ENCODE data around the gene ANKRD13B. TPM values are rescaled to one million over a fixed set of nuclear protein-coding genes. Genes with fewer than 3 reads are reported as not detected.

ANKRD13B gene
- total RNA-seq (2021; fragmentation: NEBNext Ultra II Directional; extraction: Animal tissue kit (Norgen Biotek cat#: 25700)): 1 to 10 TPM; 1.9 to 4.3 (median 3.0) TPM
- long read RNA-seq, partial matches to known transcripts: 0 of 1 reads
- long read RNA-seq, other reads (novel, unspliced or antisense): 1 of 1 reads

DNA sequence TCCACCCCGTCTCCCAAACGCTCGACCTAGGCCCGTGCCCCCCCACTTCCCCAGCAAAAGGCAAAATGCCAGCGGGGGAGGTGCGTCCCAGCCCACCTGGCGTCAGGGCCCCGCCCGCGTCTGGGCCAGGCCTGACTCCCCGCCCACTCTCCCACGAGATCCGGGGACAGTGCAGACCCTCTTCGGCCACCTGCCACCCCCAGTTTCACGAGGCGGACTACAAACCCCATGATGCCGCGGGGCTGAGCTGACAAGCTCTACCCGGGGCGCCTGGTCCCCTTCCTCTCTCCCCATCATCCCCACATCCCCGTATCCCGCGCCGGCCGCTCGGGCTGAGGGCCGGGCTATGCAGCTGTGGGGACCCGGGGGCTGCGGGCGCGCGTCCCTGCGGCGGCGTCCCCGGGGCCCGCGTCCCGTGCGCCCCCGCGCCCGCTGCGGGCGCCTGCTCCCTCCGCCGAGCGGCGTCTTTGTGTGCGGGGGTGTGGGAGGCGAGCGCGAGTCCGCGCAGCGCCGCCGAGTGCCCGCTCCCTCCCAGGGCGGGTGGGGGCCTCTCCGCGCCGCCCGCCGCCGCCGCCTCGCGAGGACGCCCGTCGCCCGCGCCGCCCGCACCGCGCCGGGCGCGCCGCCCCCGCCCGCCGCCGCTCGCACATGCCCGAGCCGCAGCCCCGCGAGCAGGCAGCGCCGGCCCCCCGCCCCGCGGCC, at the start of gene ANKRD13B:
TSS of gene ANKRD13B (plus strand) at position 283 of the 702 bp plus-strand sequence. CDS start 490 bp downstream, outside the sequence.
- H3K4me3 Mint-ChIP-seq: peak within 1 kb of the TSS; percentile 80
- TF ChIP-seq, protein P1, sequence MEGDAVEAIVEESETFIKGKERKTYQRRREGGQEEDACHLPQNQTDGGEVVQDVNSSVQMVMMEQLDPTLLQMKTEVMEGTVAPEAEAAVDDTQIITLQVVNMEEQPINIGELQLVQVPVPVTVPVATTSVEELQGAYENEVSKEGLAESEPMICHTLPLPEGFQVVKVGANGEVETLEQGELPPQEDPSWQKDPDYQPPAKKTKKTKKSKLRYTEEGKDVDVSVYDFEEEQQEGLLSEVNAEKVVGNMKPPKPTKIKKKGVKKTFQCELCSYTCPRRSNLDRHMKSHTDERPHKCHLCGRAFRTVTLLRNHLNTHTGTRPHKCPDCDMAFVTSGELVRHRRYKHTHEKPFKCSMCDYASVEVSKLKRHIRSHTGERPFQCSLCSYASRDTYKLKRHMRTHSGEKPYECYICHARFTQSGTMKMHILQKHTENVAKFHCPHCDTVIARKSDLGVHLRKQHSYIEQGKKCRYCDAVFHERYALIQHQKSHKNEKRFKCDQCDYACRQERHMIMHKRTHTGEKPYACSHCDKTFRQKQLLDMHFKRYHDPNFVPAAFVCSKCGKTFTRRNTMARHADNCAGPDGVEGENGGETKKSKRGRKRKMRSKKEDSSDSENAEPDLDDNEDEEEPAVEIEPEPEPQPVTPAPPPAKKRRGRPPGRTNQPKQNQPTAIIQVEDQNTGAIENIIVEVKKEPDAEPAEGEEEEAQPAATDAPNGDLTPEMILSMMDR (IDR thresholded peaks at IDR 0.05): no peak
- H3K9me3 Mint-ChIP-seq: no peaks in the 10 kb centered on the region
- H3K4me1 Mint-ChIP-seq (ENCODE audit: low read depth): peaks cover 43% of the 10 kb centered on the region
- no peak within 1 kb of the TSS for H3K27ac Mint-ChIP-seq
- no peak for DNase-seq
- peaks cover 6% of the 10 kb centered on the region; the same call in 1 of the 2 replicates for H3K27me3 Mint-ChIP-seq (ENCODE audit: insufficient read depth)
- no peaks in the 10 kb centered on the region for H3K36me3 Mint-ChIP-seq (ENCODE audit: low read depth)

DNA sequence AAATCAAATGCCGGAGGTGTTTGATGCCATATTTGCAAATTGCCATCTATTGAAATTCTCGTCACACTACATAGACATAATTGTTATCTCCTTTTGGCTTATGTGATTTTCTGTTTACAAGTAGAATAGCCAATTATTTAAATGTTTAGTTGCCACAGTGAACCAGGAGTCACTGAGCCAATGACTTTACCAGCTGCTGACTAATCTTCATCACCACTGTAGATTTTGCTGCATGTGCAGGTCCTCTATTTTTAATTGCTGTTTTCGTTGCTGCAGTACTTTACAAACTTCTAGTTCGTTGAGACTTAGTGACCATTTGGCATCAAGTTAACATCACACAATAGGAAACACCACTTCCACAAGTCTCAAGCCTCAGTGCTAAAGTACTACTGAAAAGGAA, 48.9 kb upstream of the ANKRD13B start:
- no peaks in the 10 kb centered on the region for H3K9me3 Mint-ChIP-seq
- TF ChIP-seq, protein P1 (IDR thresholded peaks at IDR 0.05): no peak

DNA sequence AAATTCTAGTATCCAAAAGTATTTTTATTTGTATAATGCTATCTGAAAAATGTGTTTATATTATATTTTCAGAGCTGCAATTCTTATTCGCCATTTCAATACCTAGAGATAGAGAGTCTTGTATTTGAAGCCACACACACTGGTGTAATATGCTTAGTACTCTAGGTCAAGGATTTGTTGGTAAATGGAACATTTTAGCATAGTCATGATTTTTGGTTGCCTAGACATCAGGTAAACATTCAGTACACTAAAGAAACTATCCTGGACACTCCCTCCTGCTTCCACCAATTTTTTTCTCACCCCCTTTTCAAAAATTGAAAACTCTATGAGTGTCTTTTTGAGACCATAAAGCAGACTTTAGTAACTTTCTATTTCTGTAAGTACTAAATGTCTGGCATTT, 46.8 kb upstream of the ANKRD13B start:
- no peaks in the 10 kb centered on the region for H3K27me3 Mint-ChIP-seq (ENCODE audit: insufficient read depth)
- H3K36me3 Mint-ChIP-seq (ENCODE audit: low read depth): peaks cover 29% of the 10 kb centered on the region
- no peak for DNase-seq
- peak overlapping the region; percentile 32; the same call in 1 of the 2 replicates for H3K27ac Mint-ChIP-seq
- no peaks in the 10 kb centered on the region; the same call in 1 of the 2 replicates for H3K4me1 Mint-ChIP-seq (ENCODE audit: low read depth)
- no peaks in the 10 kb centered on the region for H3K9me3 Mint-ChIP-seq
- TF ChIP-seq, protein P1 (IDR thresholded peaks at IDR 0.05): no peak
- no peak overlapping the region for H3K4me3 Mint-ChIP-seq

More for the DNA sequence above, 48.9 kb upstream of the ANKRD13B start:
- DNase-seq: no peak
- Mint-ChIP-seq H3K36me3 (ENCODE audit: low read depth) (peaks cover 29% of the 10 kb centered on the region), H3K27ac (no peak overlapping the region), H3K27me3 (ENCODE audit: insufficient read depth) (no peaks in the 10 kb centered on the region), H3K4me3 (no peak overlapping the region), H3K4me1 (ENCODE audit: low read depth) (no peaks in the 10 kb centered on the region; the same call in 1 of the 2 replicates)

DNA sequence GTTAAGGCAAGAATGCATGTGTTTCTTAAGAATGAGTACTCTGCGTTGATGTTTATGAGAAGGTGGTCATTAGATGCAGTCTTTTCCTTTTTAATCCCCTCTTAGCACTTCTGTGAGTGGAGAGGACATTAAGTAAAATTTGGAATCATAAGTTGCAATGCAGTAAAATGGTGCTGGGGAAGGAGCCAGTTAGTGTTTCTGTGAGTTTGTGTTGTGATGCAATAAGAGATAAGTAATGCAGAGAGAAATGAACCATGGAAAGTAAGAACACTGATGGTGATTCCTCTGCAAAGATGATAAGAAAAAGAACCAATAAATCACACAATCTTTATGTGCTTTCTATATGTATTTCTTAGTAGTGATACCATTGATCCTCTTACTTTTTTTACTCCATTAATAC, 46.1 kb upstream of the ANKRD13B start:
- no peak overlapping the region for H3K4me3 Mint-ChIP-seq
- TF ChIP-seq, protein P1 (IDR thresholded peaks at IDR 0.05): no peak
- no peak for DNase-seq
- H3K4me1 Mint-ChIP-seq (ENCODE audit: low read depth): no peaks in the 10 kb centered on the region; the same call in 1 of the 2 replicates
- no peaks in the 10 kb centered on the region for H3K27me3 Mint-ChIP-seq (ENCODE audit: insufficient read depth)
- peak overlapping the region; percentile 12; the same call in 1 of the 2 replicates for H3K27ac Mint-ChIP-seq
- peaks cover 29% of the 10 kb centered on the region for H3K36me3 Mint-ChIP-seq (ENCODE audit: low read depth)
- H3K9me3 Mint-ChIP-seq: no peaks in the 10 kb centered on the region

DNA sequence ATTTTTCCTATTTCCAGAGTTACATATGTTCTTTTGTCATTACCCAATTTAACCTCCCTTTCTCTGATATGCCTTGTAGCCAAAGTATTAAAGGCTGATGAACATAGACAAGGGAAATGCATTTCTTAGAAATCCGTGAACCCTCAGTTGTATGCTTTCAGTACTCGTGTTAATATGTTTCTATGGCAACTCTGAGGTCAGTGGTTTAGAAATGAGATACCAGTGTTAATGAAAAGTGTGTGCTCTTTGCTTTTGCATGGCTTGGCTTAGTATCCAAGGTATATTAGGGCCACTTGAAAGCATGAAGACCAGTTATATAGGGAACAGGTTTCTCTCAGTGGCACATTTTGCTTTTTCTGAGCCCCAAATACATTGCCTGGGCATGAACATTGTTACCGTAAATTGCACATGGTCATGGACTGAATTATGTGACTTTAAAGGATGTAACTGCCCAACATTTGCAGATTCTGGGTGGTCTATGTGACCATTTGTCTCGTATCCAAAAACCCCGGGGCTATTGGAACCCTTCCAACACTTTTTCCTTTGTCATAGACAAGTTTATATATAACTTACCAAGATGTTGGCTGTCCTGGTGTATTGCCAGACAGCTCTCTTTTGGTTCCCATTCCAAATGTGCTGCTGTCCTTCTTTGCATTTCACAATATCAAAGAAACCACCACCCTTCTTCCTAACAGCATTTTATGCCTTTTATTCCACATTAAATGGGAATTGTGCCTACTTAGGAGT, 43.6 kb upstream of the ANKRD13B start:
- no peaks in the 10 kb centered on the region for H3K9me3 Mint-ChIP-seq
- DNase-seq: no peak
- peak overlapping the region; percentile 45; the same call in 1 of the 2 replicates for H3K27ac Mint-ChIP-seq
- no peak overlapping the region for H3K4me3 Mint-ChIP-seq
- TF ChIP-seq, protein P1 (IDR thresholded peaks at IDR 0.05): no peak
- no peaks in the 10 kb centered on the region; the same call in 1 of the 2 replicates for H3K4me1 Mint-ChIP-seq (ENCODE audit: low read depth)
- peaks cover 9% of the 10 kb centered on the region; the same call in 1 of the 2 replicates for H3K36me3 Mint-ChIP-seq (ENCODE audit: low read depth)
- H3K27me3 Mint-ChIP-seq (ENCODE audit: insufficient read depth): no peaks in the 10 kb centered on the region
